NCI-H2107 treated with DMSO at 0.1 percent for 48 hours (cell line): Measurements from ENCODE around the gene CHRNA3.

Experiments used
- DNase-seq: peaks from one replicate; lab custom pipeline; 2025; ENCODE audit not compliant: unreplicated experiment; lab: John Stamatoyannopoulos, UW

CHRNA3 gene

GRCh38 chr15:78620527-78621421, at the start of gene CHRNA3:
TSS of gene CHRNA3 (minus strand) at chr15:78620996. CDS start at chr15:78620794, 202 bp downstream.
- no peak for DNase-seq

GRCh38 chr15:78668987-78669386, 48.2 kb upstream of the CHRNA3 start:
- no peak for DNase-seq

GRCh38 chr15:78667578-78668236, 46.9 kb upstream of the CHRNA3 start:
- DNase-seq, result no peak

- DNase-seq, result no peak
Measured at GRCh38 chr15:78666010-78666409, 45.2 kb upstream of the CHRNA3 start.

GRCh38 chr15:78663703-78664102, 42.9 kb upstream of the CHRNA3 start:
- no peak for DNase-seq

GRCh38 chr15:78662028-78662427, 41.2 kb upstream of the CHRNA3 start:
- no peak for DNase-seq

- DNase-seq, result no peak
Measured at GRCh38 chr15:78661001-78661400, 40.2 kb upstream of the CHRNA3 start.

- DNase-seq, result no peak
Measured at GRCh38 chr15:78660584-78660983, 39.8 kb upstream of the CHRNA3 start.

GRCh38 chr15:78658823-78659222, 38.0 kb upstream of the CHRNA3 start:
- DNase-seq, result no peak

- DNase-seq, result no peak
Measured at GRCh38 chr15:78654272-78654671, 33.5 kb upstream of the CHRNA3 start.

- DNase-seq, result no peak
Measured at GRCh38 chr15:78651930-78652615, 31.3 kb upstream of the CHRNA3 start.

GRCh38 chr15:78651007-78651406, 30.2 kb upstream of the CHRNA3 start:
- no peak for DNase-seq

- DNase-seq, result no peak
Measured at GRCh38 chr15:78650022-78650421, 29.2 kb upstream of the CHRNA3 start.

GRCh38 chr15:78645009-78645408, 24.2 kb upstream of the CHRNA3 start:
- DNase-seq, result no peak

- DNase-seq, result no peak
Measured at GRCh38 chr15:78642331-78642730, 21.5 kb upstream of the CHRNA3 start.

- no peak for DNase-seq
Measured at GRCh38 chr15:78641749-78642275, 21.0 kb upstream of the CHRNA3 start.

- DNase-seq, result no peak
Measured at GRCh38 chr15:78641102-78641748, 20.4 kb upstream of the CHRNA3 start, which contains the start of gene CHRNB4. TSS of gene CHRNB4 (minus strand) at chr15:78641210. CDS start at chr15:78641133, 77 bp downstream.

- DNase-seq, result no peak
Measured at GRCh38 chr15:78640527-78641101, 19.8 kb upstream of the CHRNA3 start.

- no peak for DNase-seq
Measured at GRCh38 chr15:78638658-78639314, 18.0 kb upstream of the CHRNA3 start.
